Renal cortical epithelial cell (primary cell): Measurements from ENCODE around the gene PARD3. TPM values are rescaled to one million over a fixed set of nuclear protein-coding genes. Genes with fewer than 3 reads are reported as not detected.

Experiments used
- DNase-seq: peaks from one replicate; pipeline ENCODE4 v3.0.0-alpha.2; 2011; ENCODE audit warnings: low read depth
- total RNA-seq: library from RNA; depleted of rRNA; stranded (reverse); fragments of >200 nt; gene quantifications from 2 replicates; pipeline ENCODE4 v1.2.3, GENCODE V29; 2014

PARD3 gene
- total RNA-seq, 1 donor from 2014 or later: 154 TPM

- peak; percentile 63 for DNase-seq
Observed at GRCh38 chr10:34465678-34466077, 349.4 kb downstream of the PARD3 start.

- no peak for DNase-seq
Observed at GRCh38 chr10:34464591-34464990, 350.5 kb downstream of the PARD3 start.

- peak; percentile 19 for DNase-seq
Observed at GRCh38 chr10:34464000-34464399, 351.1 kb downstream of the PARD3 start.

DNA sequence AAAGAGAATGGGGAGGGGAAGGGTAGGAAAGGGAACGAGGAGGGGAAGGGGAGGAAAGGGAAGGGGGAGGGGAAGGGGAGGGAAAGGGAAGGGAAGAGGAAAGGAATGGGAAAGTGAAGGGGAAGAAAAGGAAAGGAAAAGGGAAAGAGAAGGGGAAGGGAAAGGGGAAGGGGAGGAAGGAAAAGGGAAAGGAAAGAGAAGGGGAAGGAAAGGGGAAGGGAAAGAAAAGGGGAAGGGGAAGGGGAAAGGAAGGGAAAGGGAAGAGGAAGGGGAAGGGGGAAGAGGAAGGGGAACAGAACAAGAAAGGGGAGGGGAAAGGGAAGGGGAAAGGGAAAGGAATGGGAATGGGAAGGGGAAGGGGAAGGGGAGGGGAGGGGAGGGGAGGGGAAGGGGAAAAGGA lies 352.1 kb downstream of the PARD3 start:
- no peak for DNase-seq

DNA sequence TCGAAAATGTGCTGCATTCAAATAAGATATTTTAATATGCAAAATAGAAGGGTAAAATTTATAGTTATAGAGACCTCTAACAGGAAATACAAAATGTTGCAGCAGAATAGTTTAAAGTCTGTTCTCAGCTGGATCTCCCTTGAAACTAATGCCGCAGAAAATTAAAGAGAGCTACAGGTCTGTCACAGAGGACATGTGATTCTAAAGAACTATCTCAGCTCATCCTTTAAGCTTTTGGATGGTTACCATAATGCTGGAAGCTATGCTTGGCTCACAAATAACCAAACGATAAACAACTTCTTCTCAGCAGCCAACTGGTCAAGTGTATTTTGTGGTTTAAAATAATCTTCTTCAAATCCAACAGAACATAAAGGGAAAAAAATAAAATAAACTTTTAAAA lies 353.0 kb downstream of the PARD3 start:
- no peak for DNase-seq

GRCh38 chr10:34454590-34455261 lies 360.4 kb downstream of the PARD3 start:
- no peak for DNase-seq

DNA sequence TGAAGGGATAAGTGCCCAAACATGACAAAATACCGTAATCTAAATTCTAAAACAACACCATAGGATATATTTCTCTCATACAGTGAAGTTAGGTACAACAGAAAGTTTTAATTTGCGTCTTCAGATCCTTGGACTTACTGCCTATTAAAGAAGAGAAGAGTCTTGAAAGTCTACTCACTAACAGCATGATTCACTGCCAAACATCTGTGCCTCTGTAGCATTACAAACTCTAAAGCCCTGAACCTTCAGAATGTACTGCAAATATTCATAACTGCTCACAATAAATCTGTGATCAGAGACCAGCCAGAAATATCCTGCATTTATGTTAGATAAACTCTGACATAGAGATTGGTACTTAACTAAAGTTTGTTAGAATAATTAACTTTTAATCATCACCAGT lies 365.3 kb downstream of the PARD3 start:
- DNase-seq: no peak

DNA sequence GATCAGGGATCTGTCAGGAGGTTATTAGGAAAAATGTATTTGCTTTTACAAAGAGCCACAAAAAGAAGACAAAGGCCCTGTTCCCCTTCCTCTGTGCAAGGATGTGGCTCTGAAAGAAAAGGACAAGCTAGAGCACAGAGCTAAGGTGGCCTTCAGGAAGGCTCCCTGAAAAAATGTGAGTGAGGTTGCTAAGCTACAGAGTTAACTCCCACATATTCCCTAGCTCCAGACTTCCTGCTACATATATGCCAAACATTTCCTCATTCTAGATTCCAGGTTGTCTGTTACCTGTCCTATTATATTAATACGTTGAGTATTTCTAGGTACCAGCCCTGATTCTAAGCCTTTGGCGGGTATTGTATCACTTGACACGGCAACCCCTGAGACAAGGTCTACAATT lies 369.0 kb downstream of the PARD3 start:
- peak; percentile 46 for DNase-seq

DNA sequence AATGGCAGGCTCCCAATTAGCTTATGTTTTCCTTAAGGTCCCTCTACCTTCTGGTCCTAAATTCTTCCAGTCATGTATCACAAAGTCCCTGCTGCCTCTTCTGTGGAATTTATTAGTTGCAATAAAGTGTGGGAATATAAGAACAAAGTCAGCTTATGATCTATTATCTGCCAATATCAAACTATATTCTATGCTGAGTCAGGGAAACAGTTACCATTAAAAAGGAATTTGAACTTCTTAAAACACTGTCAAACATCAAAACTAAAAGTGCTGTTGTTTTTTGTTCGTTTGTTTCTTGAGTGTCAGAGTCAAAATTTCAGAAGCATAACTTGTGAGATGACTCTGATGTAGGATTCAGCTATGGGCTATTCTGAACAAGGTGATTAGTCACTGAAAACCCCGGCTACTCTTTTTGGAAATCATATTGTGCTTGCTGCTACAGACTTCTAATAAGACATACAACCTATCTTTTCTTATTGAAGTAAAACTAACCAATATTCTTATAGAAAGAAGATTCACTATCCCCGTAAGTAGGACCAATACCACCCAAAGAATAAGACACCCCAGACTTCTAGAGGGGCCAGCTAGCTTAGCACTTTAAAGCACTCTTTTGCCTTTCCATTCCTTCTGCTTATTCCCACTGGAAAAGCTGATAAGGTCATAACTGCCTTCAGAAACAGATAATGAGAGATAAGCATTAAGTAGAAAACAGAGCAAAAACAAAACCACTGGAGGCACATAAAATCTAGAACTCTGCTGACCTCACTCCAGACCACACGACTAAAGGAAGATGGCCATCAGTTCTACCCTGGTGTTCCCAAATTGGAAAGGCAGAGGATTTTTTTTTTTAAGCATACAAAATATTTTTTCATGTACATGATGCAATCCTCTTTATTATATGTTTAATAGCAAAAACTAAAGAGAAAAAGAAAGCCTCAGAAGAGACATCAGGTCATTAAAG lies 370.6 kb downstream of the PARD3 start:
- DNase-seq: no peak

- peak; percentile 50 for DNase-seq
Observed at GRCh38 chr10:34439386-34439785, 375.7 kb downstream of the PARD3 start.

- DNase-seq: no peak
Observed at GRCh38 chr10:34438741-34439140, 376.4 kb downstream of the PARD3 start.

DNA sequence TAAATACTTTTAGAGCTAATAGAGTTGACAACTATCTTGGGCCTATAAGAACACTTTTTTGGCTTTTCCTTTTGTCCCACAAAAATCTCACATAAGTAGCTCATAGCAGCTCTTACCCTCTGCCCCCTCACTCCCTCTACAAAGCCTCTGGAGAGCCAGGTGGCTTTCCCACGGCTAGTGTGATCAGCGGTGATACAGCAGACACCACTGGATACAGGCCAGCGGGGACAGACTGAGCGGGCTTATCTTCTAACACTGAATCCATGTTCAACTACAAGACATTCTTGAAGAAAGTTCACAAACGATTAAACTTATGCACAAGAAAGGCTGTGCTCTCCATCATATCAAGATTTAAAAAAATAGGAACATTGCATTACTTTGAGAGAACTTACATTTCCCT lies 377.2 kb downstream of the PARD3 start:
- DNase-seq: no peak

GRCh38 chr10:34434119-34434594 lies 380.9 kb downstream of the PARD3 start:
- peak; percentile 52 for DNase-seq

DNA sequence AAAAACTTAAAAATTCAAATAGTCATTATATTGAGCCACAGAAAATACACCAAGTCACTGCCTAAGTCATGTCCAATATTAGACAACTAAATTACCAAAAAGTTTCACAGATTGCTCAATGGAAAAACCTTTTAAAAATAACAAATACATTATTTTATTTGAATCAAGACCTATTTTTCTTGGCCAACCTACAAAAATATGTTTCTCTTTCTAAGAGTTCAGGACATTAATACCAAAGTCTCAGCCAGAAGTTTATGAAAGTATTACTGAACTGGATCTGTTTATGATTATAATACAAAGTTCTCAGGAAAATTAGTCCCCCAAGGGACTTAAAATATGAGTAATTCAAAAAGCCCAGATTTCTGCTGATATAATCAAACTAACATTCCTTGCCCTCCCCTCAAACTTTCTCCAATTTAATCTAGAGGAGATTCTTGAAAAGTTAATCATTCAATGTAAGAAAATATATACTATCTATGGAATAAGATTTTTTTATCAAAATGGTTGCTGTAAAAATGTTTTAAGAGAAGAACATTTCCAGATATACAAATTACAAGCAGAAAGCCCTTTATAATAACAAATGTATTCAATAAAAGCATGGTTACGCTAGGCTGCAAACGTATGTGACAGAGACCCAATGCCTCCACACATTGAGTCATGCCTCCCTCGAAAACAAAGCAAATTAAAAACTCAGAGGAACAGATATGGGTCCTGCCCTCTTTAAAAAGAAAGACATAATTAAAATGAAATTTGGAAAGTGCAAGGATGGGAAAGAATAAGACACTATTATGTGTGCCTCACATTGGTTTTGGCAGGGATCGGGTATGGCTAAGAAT lies 381.6 kb downstream of the PARD3 start:
- no peak for DNase-seq

- DNase-seq: no peak
Observed at GRCh38 chr10:34432589-34432988, 382.5 kb downstream of the PARD3 start.

GRCh38 chr10:34430685-34431084 lies 384.4 kb downstream of the PARD3 start:
- no peak for DNase-seq

DNA sequence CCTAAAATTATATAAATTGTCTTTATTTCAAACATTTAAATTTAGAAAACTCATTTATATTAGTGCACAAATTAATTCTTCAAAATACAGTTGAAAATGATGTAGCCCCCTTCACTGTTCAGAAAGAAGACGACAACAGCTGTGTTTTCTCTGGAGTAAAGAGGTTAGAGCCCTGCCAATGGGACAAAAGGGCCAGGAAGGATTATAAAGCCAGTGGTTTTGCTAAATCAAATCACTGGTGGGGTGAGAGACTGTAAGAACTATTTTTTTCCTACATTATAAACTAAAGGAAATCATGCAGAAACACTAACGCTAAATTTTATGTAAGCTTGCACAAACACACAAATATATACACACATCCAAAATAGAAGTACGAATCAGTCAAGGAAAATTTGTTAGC lies 386.6 kb downstream of the PARD3 start:
- no peak for DNase-seq

DNA sequence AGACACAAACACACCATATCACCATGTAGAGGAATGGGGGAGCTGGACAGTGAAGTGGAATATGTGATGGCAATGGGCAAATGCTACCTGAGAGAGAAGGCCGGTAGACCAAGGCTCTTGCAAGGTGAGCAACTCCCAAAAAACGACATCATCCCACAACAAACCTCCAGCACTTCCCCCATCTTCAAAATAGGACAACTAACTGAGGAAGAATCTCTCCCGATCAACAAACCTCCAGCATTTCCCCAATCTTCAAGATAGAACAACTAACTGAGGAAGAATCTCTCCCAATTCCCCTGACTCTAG lies 387.2 kb downstream of the PARD3 start:
- DNase-seq: no peak

- peak; percentile 59 for DNase-seq
Observed at GRCh38 chr10:34427158-34427910, 387.8 kb downstream of the PARD3 start.

DNA sequence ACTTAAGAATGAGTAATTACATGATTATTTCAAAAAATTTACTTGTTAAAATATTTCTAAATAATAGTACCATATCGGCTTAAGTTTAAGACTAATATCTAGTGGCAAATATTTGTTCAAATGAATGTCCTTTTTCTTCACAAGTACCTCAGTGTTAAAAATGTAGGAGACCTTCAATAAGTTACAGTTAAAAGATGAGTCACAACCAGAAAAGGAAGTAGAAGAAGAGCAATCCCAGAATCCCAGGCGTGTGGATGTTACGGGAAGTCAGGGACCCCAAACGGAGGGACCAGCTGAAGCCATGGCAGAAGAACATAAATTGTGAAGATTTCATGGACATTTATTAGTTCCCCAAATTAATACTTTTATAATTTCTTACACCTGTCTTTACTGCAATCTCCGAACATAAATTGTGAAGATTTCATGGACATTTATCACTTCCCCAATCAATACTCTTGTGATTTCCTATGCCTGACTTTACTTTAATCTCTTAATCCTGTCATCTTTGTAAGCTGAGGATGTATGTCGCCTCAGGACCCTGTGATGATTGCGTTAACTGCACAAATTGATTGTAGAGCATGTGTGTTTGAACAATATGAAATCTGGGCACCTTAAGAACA lies 388.4 kb downstream of the PARD3 start:
- DNase-seq: peak; percentile 36

DNA sequence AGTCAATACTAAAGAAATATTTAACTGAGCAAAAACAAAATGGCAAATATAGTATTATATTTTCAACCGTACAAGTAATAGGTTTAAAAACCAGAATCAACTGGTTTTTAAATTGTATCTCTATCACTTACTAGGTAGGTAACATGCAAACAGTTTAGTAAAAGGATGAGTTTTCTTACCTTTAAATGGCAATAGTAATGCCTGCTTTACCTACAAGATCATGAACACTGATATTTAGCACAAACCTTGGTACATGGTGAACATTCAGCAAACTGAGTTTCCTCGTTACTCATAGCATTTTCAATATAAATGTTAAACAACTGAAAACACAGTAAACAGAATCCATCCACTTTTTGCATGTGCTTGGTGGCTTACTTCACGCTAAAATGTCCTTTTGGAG lies 389.1 kb downstream of the PARD3 start:
- DNase-seq: no peak
